Colonic mucosa (tissue), 4 donors: ENCODE measurements around the gene CHD5. TPM values are rescaled to one million over a fixed set of nuclear protein-coding genes. Genes with fewer than 3 reads are reported as not detected.

Experiments
- DNase-seq: peaks from one replicate; pipeline ENCODE4 v3.0.0-alpha.2; 2020
- H3K27ac ChIP-seq: fragments of 200-600 bp; one replicate; pipeline ENCODE4 v1.8.0; 2021
- H3K27me3 ChIP-seq: fragments of 200-600 bp; one replicate; pipeline ENCODE4 v1.8.0; 2021
- H3K36me3 ChIP-seq: fragments of 200-600 bp; one replicate; pipeline ENCODE4 v1.8.0; 2021
- H3K4me1 ChIP-seq: fragments of 200-600 bp; one replicate; pipeline ENCODE4 v1.8.0; 2021; ENCODE audit warnings: mild to moderate bottlenecking
- H3K4me3 ChIP-seq: fragments of 200-600 bp; one replicate; pipeline ENCODE4 v1.8.0; 2021
- H3K9ac ChIP-seq, 2 donors: one replicate each; pipeline ENCODE4 v1.7.0; 2013; ENCODE audit warnings: control low read depth in 2 of 2, low read depth in 2 of 2, low read length in 2 of 2
- H3K9me3 ChIP-seq: fragments of 200-600 bp; one replicate; pipeline ENCODE4 v1.8.0; 2021
- CTCF ChIP-seq: fragments of 200-600 bp; IDR thresholded peaks from one replicate; pipeline ENCODE4 v1.8.0; 2022; ENCODE audit warnings: antibody characterized with exemption, mild to moderate bottlenecking
- intact Hi-C: fragments of 100-400 bp; cut with DNase I; formaldehyde crosslinking; loops from one replicate; pipeline ENCODE4 v1.14.1; 2022
- total RNA-seq, 2 donors: library from RNA; stranded (reverse); fragmentation: NEBNext Ultra II Directional in 1 of 2; extraction: Animal tissue kit (Norgen Biotek cat#: 25700) in 1 of 2; gene quantifications; one replicate each; pipeline ENCODE4 v1.2.1, GENCODE V29; 2021
- donor health status: healthy.
- donor health status: DM: no; HTN: no; CAD: no.
- donor health status: DM: no; HTN: no; CAD: no.

CHD5 gene
- total RNA-seq, 2 donors from 2014 or later, result 0.35 to 0.69 TPM

- Histone ChIP-seq H3K9me3 (no peaks in the 10 kb centered on the region), H3K4me1 (no peaks in the 10 kb centered on the region), H3K27ac (no peak overlapping the region), H3K36me3 (no peaks in the 10 kb centered on the region), H3K4me3 (no peak overlapping the region), H3K27me3 (no peaks in the 10 kb centered on the region), H3K9ac (no peak overlapping the region)
- DNase-seq, result no peak
- intact Hi-C loops, result no loop called here
- no peak for TF ChIP-seq CTCF
Observed at GRCh38 chr1:6136516-6137220, 43.5 kb downstream of the CHD5 start.

GRCh38 chr1:6134741-6135510 is 45.2 kb downstream of the CHD5 start:
- Histone ChIP-seq H3K36me3 (no peaks in the 10 kb centered on the region), H3K4me3 (no peak overlapping the region), H3K9me3 (no peaks in the 10 kb centered on the region), H3K27ac (no peak overlapping the region), H3K4me1 (no peaks in the 10 kb centered on the region), H3K27me3 (no peaks in the 10 kb centered on the region), H3K9ac (no peak overlapping the region)
- DNase-seq, result no peak
- no peak for TF ChIP-seq CTCF
- intact Hi-C loops, result no loop called here

GRCh38 chr1:6134206-6134605 is 45.9 kb downstream of the CHD5 start:
- Histone ChIP-seq H3K27ac (no peak overlapping the region), H3K4me1 (no peaks in the 10 kb centered on the region), H3K9ac (no peak overlapping the region), H3K9me3 (no peaks in the 10 kb centered on the region), H3K36me3 (no peaks in the 10 kb centered on the region), H3K4me3 (no peak overlapping the region), H3K27me3 (no peaks in the 10 kb centered on the region)
- DNase-seq, result no peak
- intact Hi-C loops, result no loop called here
- TF ChIP-seq CTCF, result no peak

GRCh38 chr1:6133146-6133895 is 46.8 kb downstream of the CHD5 start:
- Histone ChIP-seq H3K36me3 (no peaks in the 10 kb centered on the region), H3K9me3 (no peaks in the 10 kb centered on the region), H3K9ac (no peak overlapping the region), H3K4me3 (no peak overlapping the region), H3K4me1 (no peaks in the 10 kb centered on the region), H3K27me3 (no peaks in the 10 kb centered on the region), H3K27ac (no peak overlapping the region)
- DNase-seq, result no peak
- intact Hi-C loops, result no loop called here
- TF ChIP-seq CTCF, result no peak

- Histone ChIP-seq H3K27me3 (no peaks in the 10 kb centered on the region), H3K27ac (no peak overlapping the region), H3K4me3 (no peak overlapping the region), H3K36me3 (no peaks in the 10 kb centered on the region), H3K9me3 (no peaks in the 10 kb centered on the region), H3K9ac (no peak overlapping the region), H3K4me1 (no peaks in the 10 kb centered on the region)
- no peak for TF ChIP-seq CTCF
- no peak for DNase-seq
- intact Hi-C loops, result no loop called here
Observed at GRCh38 chr1:6131561-6131960, 48.6 kb downstream of the CHD5 start.
